Glomerular visceral epithelial cell (primary cell): ENCODE results near the gene ABCG1.

Source experiments
- DNase-seq: peaks from one replicate; pipeline ENCODE4 v3.0.0-alpha.2; 2016; ENCODE audit errors: extremely low spot score

Gene ABCG1

DNA sequence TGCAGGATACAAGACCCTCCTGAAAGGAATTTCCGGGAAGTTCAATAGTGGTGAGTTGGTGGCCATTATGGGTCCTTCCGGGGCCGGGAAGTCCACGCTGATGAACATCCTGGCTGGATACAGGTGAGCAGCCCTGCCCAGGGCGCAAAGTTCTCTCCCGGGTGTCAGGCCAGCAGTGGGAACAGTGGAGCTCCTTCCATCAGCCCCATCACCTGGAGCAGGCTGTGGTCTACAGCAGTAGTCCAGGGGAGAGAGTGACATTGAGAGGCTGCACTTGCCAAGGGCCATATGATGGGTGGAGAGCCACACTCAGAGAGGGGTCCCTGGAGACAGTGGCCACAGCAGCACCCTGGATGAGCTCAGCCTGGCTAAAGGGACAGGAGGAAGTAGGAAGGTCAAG, 52.1 kb downstream of the ABCG1 start:
- no peak for DNase-seq

- no peak for DNase-seq
These were observed 53.4 kb downstream of the ABCG1 start for GRCh38 chr21:42272109-42272962.

DNA sequence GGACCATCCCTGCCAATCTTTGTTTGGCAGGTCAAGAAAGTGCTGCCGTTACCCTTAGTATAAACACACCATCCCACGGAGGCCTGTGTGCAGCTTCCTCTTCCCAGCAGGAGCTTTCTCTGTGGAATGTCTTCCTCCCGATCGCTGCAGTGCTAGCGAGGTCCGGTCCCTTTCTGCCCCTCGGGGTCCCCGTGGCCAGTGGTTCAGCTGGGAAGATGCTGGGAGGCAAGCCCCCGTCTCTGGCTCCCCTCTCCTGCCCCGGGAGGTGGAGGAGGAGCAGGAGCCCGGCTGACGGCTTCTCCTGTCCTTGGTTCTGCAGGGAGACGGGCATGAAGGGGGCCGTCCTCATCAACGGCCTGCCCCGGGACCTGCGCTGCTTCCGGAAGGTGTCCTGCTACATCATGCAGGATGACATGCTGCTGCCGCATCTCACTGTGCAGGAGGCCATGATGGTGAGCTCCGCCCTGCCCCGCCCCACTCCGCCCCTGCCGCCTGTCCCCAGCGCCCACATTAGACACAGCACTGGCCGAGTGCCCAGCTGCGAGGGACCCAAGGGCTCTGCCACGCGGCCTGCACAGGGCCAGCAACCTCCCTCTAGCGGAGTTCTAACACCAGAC, 54.2 kb downstream of the ABCG1 start:
- no peak for DNase-seq

DNA sequence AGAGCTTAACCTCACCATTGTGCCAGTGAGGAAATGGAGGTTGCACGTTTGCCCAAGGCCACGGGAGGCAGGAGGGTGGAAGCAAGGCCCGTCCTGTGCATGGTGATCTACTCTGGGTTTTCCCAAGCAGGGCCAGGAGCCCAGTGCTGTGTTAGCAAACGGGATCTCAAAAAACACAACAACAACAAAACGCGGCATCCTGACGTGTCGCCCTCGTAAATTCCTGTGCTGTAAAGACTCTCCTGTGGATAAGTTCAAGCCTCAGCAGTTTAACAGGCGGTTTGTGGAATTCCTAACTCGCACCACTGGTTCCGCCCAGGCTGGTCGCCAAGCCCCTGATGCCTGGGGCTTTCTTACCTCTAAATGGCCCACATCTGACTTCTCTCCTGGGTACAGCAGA, 57.1 kb downstream of the ABCG1 start:
- no peak for DNase-seq

DNA sequence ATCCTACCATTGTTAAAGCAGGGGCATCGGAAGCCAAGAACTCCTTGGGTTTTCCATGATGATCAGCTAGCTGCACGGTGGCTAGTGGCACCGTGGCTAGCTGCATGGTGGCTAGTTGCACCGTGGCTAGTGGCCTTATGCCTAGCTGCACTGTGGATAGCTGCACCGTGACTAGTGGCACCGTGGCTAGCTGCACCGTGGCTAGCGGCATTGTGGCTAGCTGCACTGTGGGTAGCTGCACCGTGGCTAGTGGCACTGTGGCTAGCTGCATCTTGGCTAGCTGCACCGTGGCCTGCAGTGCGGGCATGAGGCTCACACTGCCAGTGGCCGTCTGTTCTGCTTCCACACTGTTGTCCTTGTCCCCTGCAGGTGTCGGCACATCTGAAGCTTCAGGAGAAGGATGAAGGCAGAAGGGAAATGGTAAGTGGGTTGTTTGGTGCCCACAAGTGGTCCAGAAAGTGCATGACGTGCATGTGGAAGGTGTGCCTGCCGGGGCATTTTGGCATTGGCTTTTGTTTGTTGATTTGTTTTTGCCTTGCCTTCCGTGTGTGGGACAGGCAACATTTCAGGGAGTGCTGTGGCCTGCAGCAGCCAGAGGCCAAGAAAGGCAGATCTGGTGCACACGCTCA, 57.7 kb downstream of the ABCG1 start:
- no peak for DNase-seq

- no peak for DNase-seq
These were observed 58.7 kb downstream of the ABCG1 start for GRCh38 chr21:42277593-42277992.

DNA sequence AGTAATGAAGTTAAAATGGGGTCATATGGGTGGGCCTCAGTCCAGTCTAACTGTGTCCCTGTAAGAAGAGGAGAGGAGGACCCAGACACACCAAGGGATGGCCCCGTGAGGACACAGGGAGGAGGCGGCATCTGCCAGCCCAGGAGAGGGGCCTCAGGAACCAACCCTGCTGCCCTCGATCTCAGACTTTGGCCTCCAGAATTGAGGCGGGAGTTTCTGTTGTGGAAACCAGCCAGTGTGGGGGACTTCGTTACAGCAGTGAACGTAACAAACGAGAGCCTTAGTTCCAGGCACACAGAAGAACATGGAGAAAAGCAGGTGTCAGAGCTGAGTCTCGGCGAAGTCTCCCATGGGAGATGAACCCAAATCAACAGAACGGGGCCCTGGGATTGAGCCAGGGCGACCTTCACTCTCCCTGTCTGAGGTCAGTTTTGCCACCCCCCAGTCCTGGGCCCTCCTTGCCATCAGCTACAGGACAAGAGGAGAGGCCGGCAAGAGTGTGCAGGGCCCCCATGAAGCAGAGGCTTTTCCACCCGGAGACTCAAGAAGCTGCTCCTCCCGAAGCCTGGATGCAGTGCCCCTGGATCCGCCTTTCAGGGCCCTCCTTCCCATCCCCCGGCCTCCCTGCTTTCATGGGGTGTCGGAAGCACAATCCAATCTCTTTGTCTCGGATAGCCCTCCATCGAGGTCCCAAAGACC, 59.7 kb downstream of the ABCG1 start:
- DNase-seq, result no peak

DNA sequence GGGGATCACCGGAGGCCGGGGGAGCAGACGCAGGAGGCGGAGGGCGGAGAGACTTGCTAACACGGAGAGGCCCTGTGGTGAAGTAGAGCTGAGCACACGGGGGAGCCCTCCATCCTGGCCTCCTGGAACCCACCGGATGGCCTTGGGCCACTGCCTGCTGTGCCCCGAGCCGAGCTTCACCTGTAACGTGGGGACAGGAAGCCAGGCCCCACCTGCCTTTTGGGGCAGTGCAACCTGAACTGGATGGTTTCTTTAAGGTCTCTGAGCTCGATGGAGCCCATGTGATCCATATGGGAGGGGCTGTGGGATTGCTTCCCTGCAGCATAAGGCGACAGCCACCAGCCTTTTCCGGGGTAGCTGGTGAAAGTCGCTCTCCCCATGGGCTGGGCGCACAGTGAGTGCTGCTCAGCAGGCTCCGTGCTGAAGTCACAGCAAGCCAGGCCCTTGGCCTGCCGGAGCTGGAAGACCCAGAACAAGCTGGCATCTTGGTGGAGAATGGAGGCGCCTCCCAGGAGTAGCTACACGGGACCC, 60.5 kb downstream of the ABCG1 start:
- DNase-seq, result no peak

GRCh38 chr21:42279888-42280287, 60.9 kb downstream of the ABCG1 start:
- no peak for DNase-seq

- no peak for DNase-seq
These were observed 61.6 kb downstream of the ABCG1 start for GRCh38 chr21:42280356-42281180.

DNA sequence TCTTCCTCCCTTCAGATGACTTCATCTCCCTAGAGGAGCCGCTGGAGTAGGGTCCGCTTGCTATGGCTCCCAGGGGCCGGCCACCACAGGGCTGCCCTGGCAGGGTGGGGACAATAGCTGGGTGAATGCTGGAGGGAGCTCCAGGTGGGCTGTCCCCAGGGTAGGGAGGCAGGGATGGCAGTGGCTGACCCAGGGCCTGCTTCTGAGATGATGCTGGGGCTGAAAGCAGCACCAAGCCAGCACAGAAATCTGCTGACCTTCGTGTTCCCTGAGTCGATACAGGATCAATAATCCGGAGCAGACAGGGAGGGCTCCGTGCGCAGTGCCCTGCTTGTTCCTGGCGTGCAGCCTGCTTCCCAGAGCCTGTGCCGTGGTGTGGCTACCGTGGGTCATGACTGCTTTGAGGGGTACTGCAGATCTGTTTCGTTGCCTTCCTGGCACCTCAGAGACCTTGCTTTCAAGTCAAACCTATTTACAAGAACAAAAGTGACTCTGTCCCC, 62.3 kb downstream of the ABCG1 start:
- no peak for DNase-seq

DNA sequence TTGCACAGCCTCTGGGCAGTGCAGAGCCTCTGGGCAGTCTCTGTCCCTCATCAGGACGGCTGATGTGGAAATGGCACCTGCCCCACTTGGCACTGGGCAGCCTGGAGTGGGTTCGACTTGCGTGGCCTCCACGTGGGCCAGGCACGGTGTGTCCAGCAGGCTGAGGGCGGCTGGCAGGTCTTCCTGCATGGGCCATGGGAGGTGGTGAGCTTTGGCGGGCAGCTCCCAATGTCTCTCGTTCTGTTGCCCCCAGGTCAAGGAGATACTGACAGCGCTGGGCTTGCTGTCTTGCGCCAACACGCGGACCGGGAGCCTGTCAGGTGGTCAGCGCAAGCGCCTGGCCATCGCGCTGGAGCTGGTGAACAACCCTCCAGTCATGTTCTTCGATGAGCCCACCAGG, 63.1 kb downstream of the ABCG1 start:
- DNase-seq, result no peak

- no peak for DNase-seq
These were observed 63.8 kb downstream of the ABCG1 start for GRCh38 chr21:42282715-42283114.

GRCh38 chr21:42285569-42286245, 66.8 kb downstream of the ABCG1 start:
- no peak for DNase-seq

GRCh38 chr21:42286416-42286815, 67.5 kb downstream of the ABCG1 start:
- DNase-seq, result no peak

DNA sequence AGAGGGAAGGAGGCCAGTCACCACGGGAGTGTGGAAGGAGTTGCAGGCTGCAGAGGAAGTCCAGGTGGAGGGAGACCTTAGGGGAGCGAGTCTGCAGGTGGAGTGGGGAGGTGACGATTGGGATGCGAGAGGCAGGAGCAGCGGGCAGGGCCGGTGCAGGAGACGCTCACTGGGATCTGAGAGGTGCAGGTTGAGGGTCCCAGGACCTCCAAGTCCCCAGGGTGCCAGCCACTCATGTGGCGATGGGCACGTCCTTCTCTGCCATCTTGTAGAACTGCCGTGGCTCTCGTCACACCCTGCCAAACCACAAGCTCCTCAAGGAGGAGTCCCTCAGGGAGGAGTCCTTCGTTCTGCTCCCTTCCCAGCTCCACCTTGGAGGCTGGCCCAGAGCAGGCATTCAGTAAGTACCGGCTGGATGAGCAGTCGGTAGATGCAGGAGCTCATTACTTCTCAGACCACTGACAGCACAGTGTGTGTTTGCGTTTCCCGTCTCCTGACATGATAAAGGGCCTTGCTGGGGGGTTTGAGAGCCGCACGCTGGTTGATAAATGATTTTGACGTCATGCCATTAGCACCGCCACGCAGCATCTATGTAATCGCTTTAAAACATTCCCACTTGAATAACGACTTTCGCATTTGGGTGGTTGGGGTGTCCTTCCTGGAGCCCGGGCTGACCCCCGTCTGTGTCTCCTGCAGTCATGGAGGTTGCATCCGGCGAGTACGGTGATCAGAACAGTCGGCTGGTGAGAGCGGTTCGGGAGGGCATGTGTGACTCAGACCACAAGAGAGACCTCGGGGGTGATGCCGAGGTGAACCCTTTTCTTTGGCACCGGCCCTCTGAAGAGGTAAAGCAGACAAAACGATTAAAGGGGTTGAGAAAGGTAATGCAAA, 68.5 kb downstream of the ABCG1 start:
- no peak for DNase-seq

DNA sequence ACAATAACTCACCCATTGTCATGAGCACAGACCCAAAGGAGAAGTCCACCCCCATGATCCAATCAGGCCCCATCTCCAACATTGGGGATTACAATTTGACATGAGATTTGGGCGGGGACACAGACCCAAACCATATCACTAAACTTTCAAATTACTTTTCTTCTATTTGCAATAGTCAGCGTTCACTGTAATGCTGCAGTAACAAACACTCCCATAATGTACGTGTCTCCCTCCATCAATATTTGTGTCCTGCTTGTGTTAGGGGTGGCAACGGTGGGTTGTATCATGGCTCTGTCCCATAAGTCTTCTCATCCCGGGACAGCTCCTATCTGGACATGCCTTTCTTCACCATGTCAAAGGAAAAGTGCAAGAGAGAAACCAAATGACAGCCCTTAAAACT, 70.0 kb downstream of the ABCG1 start:
- no peak for DNase-seq

DNA sequence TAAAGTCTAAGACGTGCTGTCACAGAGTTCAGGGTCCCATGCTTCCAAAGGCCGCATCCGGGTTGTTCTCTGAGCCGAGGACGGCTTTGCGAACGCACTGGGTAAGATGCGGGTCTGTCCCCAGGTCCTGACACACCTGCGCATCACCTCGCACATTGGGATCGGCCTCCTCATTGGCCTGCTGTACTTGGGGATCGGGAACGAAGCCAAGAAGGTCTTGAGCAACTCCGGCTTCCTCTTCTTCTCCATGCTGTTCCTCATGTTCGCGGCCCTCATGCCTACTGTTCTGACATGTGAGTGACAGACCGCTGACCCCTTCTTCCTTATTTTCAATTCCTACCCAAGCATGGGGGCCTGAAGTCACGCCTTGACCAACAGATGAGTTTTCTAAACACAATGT, 71.0 kb downstream of the ABCG1 start:
- DNase-seq, result no peak

DNA sequence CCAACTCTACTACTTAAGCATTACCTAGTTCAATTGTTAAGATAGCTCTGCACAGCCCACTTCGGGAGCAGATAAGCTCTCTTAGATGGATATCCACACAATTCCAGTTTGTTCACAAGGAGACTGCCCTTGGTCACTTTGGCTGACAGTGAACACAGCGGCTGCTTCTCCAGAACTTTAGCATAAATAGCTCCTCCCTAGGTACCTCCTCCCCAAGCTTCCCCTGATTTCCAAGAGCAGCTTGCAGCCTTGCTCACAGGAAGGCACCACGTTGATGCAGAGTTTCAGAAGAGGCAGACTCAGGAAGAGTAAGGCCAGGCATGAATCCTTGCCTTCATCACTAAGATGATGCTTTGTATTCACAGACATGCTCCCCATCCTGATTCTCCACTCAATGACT, 71.6 kb downstream of the ABCG1 start:
- DNase-seq, result no peak
